Mesothelial cell of epicardium (in vitro differentiated cells): Measurements from ENCODE around the gene MARS2. TPM values are rescaled to one million over a fixed set of nuclear protein-coding genes. Genes with fewer than 3 reads are reported as not detected.

Experiments used
- DNase-seq, 2 experiments: peaks; one replicate each; pipeline ENCODE4 v3.0.0; 2021; ENCODE audit warnings: low spot score in 2 of 2; ENCODE audit not compliant: unreplicated experiment in 2 of 2
- H3K27ac Mint-ChIP-seq: 2 replicates; pipeline ENCODE4 v1.8.0; 2021; ENCODE audit warnings: mixed read lengths
- H3K27me3 Mint-ChIP-seq: 2 replicates; pipeline ENCODE4 v1.8.0; 2021; ENCODE audit warnings: low read depth, mixed read lengths
- H3K36me3 Mint-ChIP-seq: 2 replicates; pipeline ENCODE4 v1.8.0; 2021; ENCODE audit warnings: mixed read lengths
- H3K4me1 Mint-ChIP-seq: 2 replicates; pipeline ENCODE4 v1.8.0; 2021; ENCODE audit warnings: mixed read lengths
- H3K4me3 Mint-ChIP-seq: 2 replicates; pipeline ENCODE4 v1.8.0; 2021; ENCODE audit warnings: mild to moderate bottlenecking, moderate library complexity, mixed read lengths
- H3K9me3 Mint-ChIP-seq: 2 replicates; pipeline ENCODE4 v1.8.0; 2021; ENCODE audit warnings: mixed read lengths
- CTCF ChIP-seq: fragments of 200-600 bp; sonication (generic); IDR thresholded peaks from one replicate; pipeline ENCODE4 v1.5.0; 2021; ENCODE audit warnings: antibody characterized with exemption; ENCODE audit not compliant: unreplicated experiment
- total RNA-seq: library from RNA; stranded (reverse); gene quantifications from 3 replicates; pipeline ENCODE4 v1.2.1, GENCODE V29; 2021

The MARS2 gene
- 4.6 to 5.1 TPM (median 4.9 TPM) in 3 replicates for total RNA-seq

- Mint-ChIP-seq H3K27ac (peak within 1 kb of the TSS; percentile 86), H3K4me1 (peaks cover 30% of the 10 kb centered on the region), H3K4me3 (peak within 1 kb of the TSS; percentile 83), H3K36me3 (no peaks in the 10 kb centered on the region), H3K27me3 (peaks cover 3% of the 10 kb centered on the region), H3K9me3 (no peaks in the 10 kb centered on the region)
- DNase-seq = peak; percentile 93 to 95
- TF ChIP-seq CTCF = no peak
These were observed at the start of gene MARS2 for GRCh38 chr2:197705121-197705911. TSS of gene MARS2 (plus strand) at chr2:197705369. CDS start at chr2:197705406, 37 bp downstream.

GRCh38 chr2:197657562-197657961 is 47.6 kb upstream of the MARS2 start:
- no peaks in the 10 kb centered on the region for H3K9me3 Mint-ChIP-seq
- TF ChIP-seq CTCF = no peak
- DNase-seq = no peak
- no peak overlapping the region for H3K4me3 Mint-ChIP-seq
- H3K4me1 Mint-ChIP-seq = no peaks in the 10 kb centered on the region
- no peaks in the 10 kb centered on the region for H3K27me3 Mint-ChIP-seq
- H3K36me3 Mint-ChIP-seq = no peaks in the 10 kb centered on the region
- no peak overlapping the region for H3K27ac Mint-ChIP-seq

GRCh38 chr2:197661626-197662025 is 43.5 kb upstream of the MARS2 start:
- no peaks in the 10 kb centered on the region for H3K4me1 Mint-ChIP-seq
- no peak for DNase-seq
- H3K27me3 Mint-ChIP-seq = no peaks in the 10 kb centered on the region
- H3K36me3 Mint-ChIP-seq = peaks cover 12% of the 10 kb centered on the region
- H3K9me3 Mint-ChIP-seq = peaks cover 20% of the 10 kb centered on the region
- no peak overlapping the region for H3K27ac Mint-ChIP-seq
- H3K4me3 Mint-ChIP-seq = no peak overlapping the region
- no peak for TF ChIP-seq CTCF

- no peak for TF ChIP-seq CTCF
- Mint-ChIP-seq H3K9me3 (peaks cover 28% of the 10 kb centered on the region), H3K4me3 (no peak overlapping the region), H3K27ac (no peak overlapping the region), H3K27me3 (no peaks in the 10 kb centered on the region), H3K4me1 (no peaks in the 10 kb centered on the region), H3K36me3 (peaks cover 17% of the 10 kb centered on the region)
- DNase-seq = no peak
These were observed 38.9 kb upstream of the MARS2 start for GRCh38 chr2:197666277-197666676.

- no peak for TF ChIP-seq CTCF
- no peaks in the 10 kb centered on the region for H3K27me3 Mint-ChIP-seq
- no peak for DNase-seq
- no peaks in the 10 kb centered on the region for H3K4me1 Mint-ChIP-seq
- H3K9me3 Mint-ChIP-seq = peaks cover 28% of the 10 kb centered on the region
- H3K4me3 Mint-ChIP-seq = no peak overlapping the region
- no peak overlapping the region for H3K27ac Mint-ChIP-seq
- peaks cover 17% of the 10 kb centered on the region for H3K36me3 Mint-ChIP-seq
These were observed 36.9 kb upstream of the MARS2 start for GRCh38 chr2:197668296-197668695.
